ENCODE measurements around the gene CAMK2G.

The CAMK2G gene

DNA sequence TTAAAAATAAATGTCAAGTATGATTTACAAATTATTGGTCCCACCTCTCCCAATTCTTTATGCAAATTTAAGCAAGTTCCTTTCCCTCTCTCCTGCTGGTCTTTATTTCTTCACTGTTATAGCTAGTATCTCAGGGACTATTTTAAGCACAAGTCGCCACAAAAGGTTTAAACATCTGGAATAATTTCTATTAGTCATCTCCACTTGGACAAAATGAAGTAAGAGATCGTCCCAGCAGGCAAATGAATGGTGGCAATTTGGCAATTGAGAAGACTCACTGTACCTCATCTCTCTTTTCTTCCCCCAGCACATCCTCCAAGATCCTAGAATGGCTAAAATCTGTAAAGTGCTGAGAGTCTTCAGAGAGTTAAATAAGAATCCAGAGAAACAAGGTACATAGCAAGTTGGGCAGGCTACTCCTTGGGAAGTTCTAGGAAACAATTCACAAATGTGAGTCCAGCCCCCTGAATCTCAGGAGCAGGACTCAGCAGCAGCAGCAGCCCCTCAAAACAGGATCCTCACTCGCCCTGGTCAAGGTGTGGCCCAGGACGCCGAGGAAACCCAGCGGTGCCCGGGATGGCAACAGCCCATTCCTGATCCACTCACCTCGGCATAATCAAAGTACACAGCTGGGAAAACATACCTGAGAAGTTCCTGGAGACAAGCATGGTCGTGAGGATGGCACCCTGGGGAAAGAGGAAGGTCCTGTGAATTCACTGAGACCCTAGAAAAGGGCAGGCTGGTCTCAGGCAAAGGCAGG lies 32.6 kb downstream of the CAMK2G start:
- no peak overlapping the region for H3K4me3 ChIP-seq (ENCODE audit: low read depth, low read length)
- TF ChIP-seq, protein P1, sequence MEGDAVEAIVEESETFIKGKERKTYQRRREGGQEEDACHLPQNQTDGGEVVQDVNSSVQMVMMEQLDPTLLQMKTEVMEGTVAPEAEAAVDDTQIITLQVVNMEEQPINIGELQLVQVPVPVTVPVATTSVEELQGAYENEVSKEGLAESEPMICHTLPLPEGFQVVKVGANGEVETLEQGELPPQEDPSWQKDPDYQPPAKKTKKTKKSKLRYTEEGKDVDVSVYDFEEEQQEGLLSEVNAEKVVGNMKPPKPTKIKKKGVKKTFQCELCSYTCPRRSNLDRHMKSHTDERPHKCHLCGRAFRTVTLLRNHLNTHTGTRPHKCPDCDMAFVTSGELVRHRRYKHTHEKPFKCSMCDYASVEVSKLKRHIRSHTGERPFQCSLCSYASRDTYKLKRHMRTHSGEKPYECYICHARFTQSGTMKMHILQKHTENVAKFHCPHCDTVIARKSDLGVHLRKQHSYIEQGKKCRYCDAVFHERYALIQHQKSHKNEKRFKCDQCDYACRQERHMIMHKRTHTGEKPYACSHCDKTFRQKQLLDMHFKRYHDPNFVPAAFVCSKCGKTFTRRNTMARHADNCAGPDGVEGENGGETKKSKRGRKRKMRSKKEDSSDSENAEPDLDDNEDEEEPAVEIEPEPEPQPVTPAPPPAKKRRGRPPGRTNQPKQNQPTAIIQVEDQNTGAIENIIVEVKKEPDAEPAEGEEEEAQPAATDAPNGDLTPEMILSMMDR (IDR thresholded peaks at IDR 0.05; ENCODE audit: borderline replicate concordance, insufficient read depth, low read depth, low read length): no peak

GRCh38 chr10:73841061-73841421 lies 33.3 kb downstream of the CAMK2G start:
- TF ChIP-seq, protein P1 (IDR thresholded peaks at IDR 0.05; ENCODE audit: borderline replicate concordance, insufficient read depth, low read depth, low read length): no peak
- no peak overlapping the region for H3K4me3 ChIP-seq (ENCODE audit: low read depth, low read length)

- TF ChIP-seq, protein P1 (IDR thresholded peaks at IDR 0.05; ENCODE audit: borderline replicate concordance, insufficient read depth, low read depth, low read length): no peak
- no peak overlapping the region for H3K4me3 ChIP-seq (ENCODE audit: low read depth, low read length)
Measured at GRCh38 chr10:73840403-73841060, 33.8 kb downstream of the CAMK2G start.

DNA sequence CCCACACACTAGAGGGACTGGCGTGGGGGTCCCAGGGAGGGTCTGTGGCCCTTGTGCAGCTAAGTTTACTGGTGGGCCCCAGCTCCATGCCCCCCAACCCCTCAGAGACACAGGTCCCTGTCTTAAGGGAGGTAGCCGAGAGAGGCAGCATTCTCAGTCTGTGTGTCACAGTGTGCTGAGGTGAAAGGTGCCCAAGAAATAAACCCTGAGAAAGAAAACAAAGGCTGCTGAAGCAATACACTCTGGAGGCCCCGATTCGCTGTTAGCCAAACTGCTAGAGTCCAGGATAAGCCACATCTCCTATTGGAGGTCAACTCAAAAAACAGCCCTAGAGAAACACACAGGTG lies 34.3 kb downstream of the CAMK2G start:
- TF ChIP-seq, protein P1 (IDR thresholded peaks at IDR 0.05; ENCODE audit: borderline replicate concordance, insufficient read depth, low read depth, low read length): no peak
- no peak overlapping the region for H3K4me3 ChIP-seq (ENCODE audit: low read depth, low read length)

DNA sequence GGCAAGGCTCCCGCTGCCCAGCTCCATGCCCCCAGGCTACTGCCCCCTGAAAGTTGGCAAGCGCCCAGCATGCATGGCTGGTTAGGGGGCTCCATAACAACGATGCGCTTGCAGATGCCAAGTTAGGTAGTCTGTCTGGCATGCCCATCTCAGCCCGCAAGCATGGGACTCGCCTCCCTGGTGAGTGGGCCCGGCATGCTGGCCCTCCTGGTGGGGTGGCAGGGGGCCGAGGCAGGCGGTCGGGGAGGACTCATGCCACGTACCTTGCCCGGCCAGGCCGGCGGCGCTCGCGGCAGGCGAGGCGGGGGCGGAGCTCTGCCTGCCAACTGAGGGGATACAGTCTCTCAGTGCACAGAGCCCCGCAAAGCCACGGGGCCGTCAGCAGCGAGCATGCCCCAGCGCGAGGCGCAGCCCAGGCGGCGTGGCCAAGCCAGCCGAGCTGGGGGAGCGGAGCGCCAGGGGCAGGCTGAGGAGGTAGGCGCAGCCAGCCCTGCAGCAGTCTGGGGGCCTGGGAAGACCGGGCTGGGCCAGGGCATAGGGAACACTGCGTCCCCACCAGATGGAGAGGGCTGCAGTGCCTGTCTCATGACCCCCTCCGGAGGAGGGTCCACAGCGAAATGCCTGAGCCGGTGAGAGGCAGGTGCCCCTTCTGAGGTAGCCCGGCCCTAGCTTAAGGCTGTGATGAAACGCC lies 34.9 kb downstream of the CAMK2G start:
- TF ChIP-seq, protein P1 (IDR thresholded peaks at IDR 0.05; ENCODE audit: borderline replicate concordance, insufficient read depth, low read depth, low read length): no peak
- no peak overlapping the region for H3K4me3 ChIP-seq (ENCODE audit: low read depth, low read length)

GRCh38 chr10:73838827-73839226 lies 35.5 kb downstream of the CAMK2G start:
- TF ChIP-seq, protein P1 (IDR thresholded peaks at IDR 0.05; ENCODE audit: borderline replicate concordance, insufficient read depth, low read depth, low read length): no peak
- H3K4me3 ChIP-seq (ENCODE audit: low read depth, low read length): no peak overlapping the region
